GM23338 (cell line): Measurements from ENCODE around the gene KICS2. TPM values are rescaled to one million over a fixed set of nuclear protein-coding genes. Genes with fewer than 3 reads are reported as not detected.

Source experiments
- ATAC-seq: fragments of 200-7000 bp; cut with Tn5 transposase; 3 replicates; pipeline ENCODE4 v1.9.1; 2020
- DNase-seq: peaks from one replicate; pipeline ENCODE4 v3.0.0-alpha.2; 2015; ENCODE audit warnings: low spot score
- H2AFZ ChIP-seq: fragments of 200-600 bp; sonication (generic); 2 replicates; pipeline ENCODE4 v1.8.0; 2016; ENCODE audit warnings: antibody characterized with exemption, mild to moderate bottlenecking, moderate library complexity
- H3F3A ChIP-seq: fragments of 200-600 bp; sonication (generic); replicated peaks from 2 replicates; pipeline ENCODE4 v1.8.0; 2017; ENCODE audit warnings: antibody characterized with exemption, mixed run types, low read depth
- H3K27ac ChIP-seq: fragments of 200-600 bp; sonication (generic); 2 replicates; pipeline ENCODE4 v1.6.1; 2016; ENCODE audit warnings: low read depth
- H3K27me3 ChIP-seq: fragments of 200-600 bp; sonication (generic); 2 replicates; pipeline ENCODE4 v1.8.0; 2016; ENCODE audit warnings: mild to moderate bottlenecking, mixed run types, moderate library complexity; ENCODE audit not compliant: insufficient read depth
- H3K36me3 ChIP-seq: fragments of 200-600 bp; sonication (generic); 2 replicates; pipeline ENCODE4 v1.8.0; 2016; ENCODE audit warnings: mild to moderate bottlenecking; ENCODE audit not compliant: insufficient read depth
- H3K4me1 ChIP-seq: fragments of 200-600 bp; sonication (generic); 2 replicates; pipeline ENCODE4 v1.8.0; 2016; ENCODE audit warnings: mild to moderate bottlenecking, moderate library complexity; ENCODE audit not compliant: insufficient read depth
- H3K4me2 ChIP-seq: fragments of 200-600 bp; sonication (generic); 2 replicates; pipeline ENCODE4 v1.7.1; 2017; ENCODE audit warnings: mixed run types
- H3K4me3 ChIP-seq: fragments of 200-600 bp; sonication (generic); 2 replicates; pipeline ENCODE4 v1.6.1; 2016; ENCODE audit warnings: mixed run types
- H3K79me2 ChIP-seq: fragments of 200-600 bp; sonication (generic); replicated peaks from 2 replicates; pipeline ENCODE4 v1.8.0; 2017; ENCODE audit warnings: mild to moderate bottlenecking; ENCODE audit not compliant: insufficient read depth
- H3K9me2 ChIP-seq: fragments of 200-600 bp; sonication (generic); 2 replicates; pipeline ENCODE4 v1.8.0; 2017; ENCODE audit not compliant: insufficient read depth
- H4K20me1 ChIP-seq: fragments of 200-600 bp; sonication (generic); replicated peaks from 2 replicates; pipeline ENCODE4 v1.8.0; 2017; ENCODE audit warnings: mild to moderate bottlenecking; ENCODE audit not compliant: insufficient read depth
- H3K27ac Mint-ChIP-seq: 2 replicates; pipeline ENCODE4 v1.8.0; 2020; ENCODE audit warnings: inconsistent platforms, mild to moderate bottlenecking, moderate library complexity, mixed read lengths
- H3K27me3 Mint-ChIP-seq: 3 replicates; pipeline ENCODE4 v1.8.0; 2022; ENCODE audit warnings: low read depth, mild to moderate bottlenecking, moderate library complexity, mixed read lengths, inconsistent platforms; ENCODE audit not compliant: insufficient read depth, poor library complexity
- H3K36me3 Mint-ChIP-seq: 3 replicates; pipeline ENCODE4 v1.8.0; 2021; ENCODE audit warnings: low read depth, mild to moderate bottlenecking, inconsistent platforms, moderate library complexity, mixed read lengths
- H3K4me1 Mint-ChIP-seq: 3 replicates; pipeline ENCODE4 v1.8.0; 2020; ENCODE audit warnings: mild to moderate bottlenecking, inconsistent platforms, mixed read lengths
- H3K4me3 Mint-ChIP-seq: 3 replicates; pipeline ENCODE4 v1.8.0; 2021; ENCODE audit warnings: moderate library complexity, mild to moderate bottlenecking, inconsistent platforms, mixed read lengths
- H3K9me3 Mint-ChIP-seq: 3 replicates; pipeline ENCODE4 v1.8.0; 2020; ENCODE audit warnings: moderate library complexity, mild to moderate bottlenecking, inconsistent platforms, mixed read lengths
- CTCF ChIP-seq, 2 experiments: fragments of 200-600 bp in 1 of 2; sonication (generic) in 1 of 2; conservative IDR thresholded peaks; 2 replicates each; pipeline versions ENCODE4 v1.5.1 to v1.6.1; 2016 to 2017; ENCODE audit warnings: antibody characterized with exemption in 2 of 2, low read depth in 2 of 2, mild to moderate bottlenecking in 2 of 2, moderate library complexity in 1 of 2
- EZH2phosphoT487 ChIP-seq: fragments of 200-600 bp; sonication (generic); IDR thresholded peaks from one replicate; pipeline ENCODE4 v1.8.1; 2018; ENCODE audit warnings: antibody characterized with exemption; ENCODE audit not compliant: unreplicated experiment
- JUNB ChIP-seq: IDR thresholded peaks from one replicate; pipeline ENCODE4 v1.6.1; 2016; ENCODE audit warnings: antibody characterized with exemption; ENCODE audit not compliant: unreplicated experiment
- NANOG ChIP-seq: IDR thresholded peaks from 2 replicates; pipeline ENCODE4 v1.6.1; 2016; ENCODE audit warnings: antibody characterized with exemption, borderline replicate concordance
- REST ChIP-seq: IDR thresholded peaks from one replicate; pipeline ENCODE4 v1.6.1; 2018; ENCODE audit warnings: antibody characterized with exemption; ENCODE audit not compliant: unreplicated experiment
- STAT1 ChIP-seq: IDR thresholded peaks from one replicate; pipeline ENCODE4 v1.6.1; 2016; ENCODE audit warnings: antibody characterized with exemption; ENCODE audit not compliant: unreplicated experiment
- polyA plus RNA-seq: library from polyadenylated mRNA; unstranded; fragments of >200 nt; fragmentation: Nextera tagmentation; extraction: Ambion mirVana; gene quantifications from 2 replicates; pipeline ENCODE4 v1.2.1, GENCODE V29; 2016
- total RNA-seq: library from RNA; depleted of rRNA; stranded (reverse); fragments of >200 nt; shearing (Covaris generic); gene quantifications from 2 replicates; pipeline ENCODE4 v1.2.3, GENCODE V29; 2014
- TF ChIP-seq, protein P1 (sequence below): IDR thresholded peaks from 2 replicates; pipeline ENCODE4 v1.6.1; 2016; ENCODE audit warnings: antibody characterized with exemption

The KICS2 gene
- total and polyA plus RNA-seq, 2 experiments from 2014 or later, result 7.6 to 10.5 TPM

DNA sequence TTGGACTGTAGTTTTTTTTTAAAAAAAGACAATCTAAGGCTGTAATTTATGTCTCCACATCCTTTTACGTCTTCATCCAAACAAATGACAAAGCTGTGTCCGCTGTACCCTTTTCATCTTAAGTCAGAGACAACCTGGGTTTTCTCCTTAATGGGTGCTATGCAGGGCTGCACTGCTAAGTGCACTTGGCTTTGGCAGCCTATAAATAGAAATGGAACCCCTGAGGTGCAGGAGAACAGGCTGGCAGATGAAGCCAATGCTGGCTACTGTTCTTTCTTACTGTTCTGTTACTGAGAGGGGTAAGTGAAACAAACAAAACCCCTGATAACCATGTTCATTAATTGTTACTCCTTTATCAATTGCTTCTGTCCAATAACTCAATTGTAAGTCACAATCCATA, 47.1 kb upstream of the KICS2 start (continued):
- TF ChIP-seq, protein P1, sequence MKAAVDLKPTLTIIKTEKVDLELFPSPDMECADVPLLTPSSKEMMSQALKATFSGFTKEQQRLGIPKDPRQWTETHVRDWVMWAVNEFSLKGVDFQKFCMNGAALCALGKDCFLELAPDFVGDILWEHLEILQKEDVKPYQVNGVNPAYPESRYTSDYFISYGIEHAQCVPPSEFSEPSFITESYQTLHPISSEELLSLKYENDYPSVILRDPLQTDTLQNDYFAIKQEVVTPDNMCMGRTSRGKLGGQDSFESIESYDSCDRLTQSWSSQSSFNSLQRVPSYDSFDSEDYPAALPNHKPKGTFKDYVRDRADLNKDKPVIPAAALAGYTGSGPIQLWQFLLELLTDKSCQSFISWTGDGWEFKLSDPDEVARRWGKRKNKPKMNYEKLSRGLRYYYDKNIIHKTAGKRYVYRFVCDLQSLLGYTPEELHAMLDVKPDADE, result no peak
- TF ChIP-seq EZH2phosphoT487 (no peak), STAT1 (no peak), NANOG (no peak), JUNB (no peak), REST (no peak)

- no peaks in the 10 kb centered on the region for H3K27me3 ChIP-seq
- no peak overlapping the region for H3K4me3 ChIP-seq
- H3K4me2 ChIP-seq, result no peak overlapping the region
- no peaks in the 10 kb centered on the region for H4K20me1 ChIP-seq
- H3K9me2 ChIP-seq, result no peaks in the 10 kb centered on the region
- H3K27me3 Mint-ChIP-seq, result no peaks in the 10 kb centered on the region
- no peaks in the 10 kb centered on the region for H3K36me3 ChIP-seq
- no peak for DNase-seq
- H3K9me3 Mint-ChIP-seq, result no peaks in the 10 kb centered on the region
- no peaks in the 10 kb centered on the region for H3K4me1 ChIP-seq
- no peaks in the 10 kb centered on the region for H3F3A ChIP-seq
- ATAC-seq, result no peak
- H3K36me3 Mint-ChIP-seq, result no peaks in the 10 kb centered on the region
- H3K4me3 Mint-ChIP-seq, result no peak overlapping the region
- TF ChIP-seq CTCF (conservative IDR thresholded peaks at IDR 0.05; ENCODE audit: low read depth in 2 of 2) (no peak), NANOG (no peak), REST (no peak)
- no peaks in the 10 kb centered on the region for H3K79me2 ChIP-seq
- H3K27ac ChIP-seq, result no peak overlapping the region
- no peaks in the 10 kb centered on the region; the same call in 2 of the 3 replicates for H3K4me1 Mint-ChIP-seq
- no peak overlapping the region for H2AFZ ChIP-seq
- no peak overlapping the region for H3K27ac Mint-ChIP-seq
These were observed 46.3 kb upstream of the KICS2 start for GRCh38 chr12:64268409-64268808.
